HEK293 (cell line): ENCODE measurements around the gene CAPN12.

Experiments used
- FEZF1 ChIP-seq: fragments of 450-650 bp; formaldehyde crosslinking; IDR thresholded peaks from 2 replicates; pipeline ENCODE4 v1.5.1; 2016; ENCODE audit warnings: missing biosample characterization, missing genetic modification characterization
- GLI2 ChIP-seq: fragments of 450-650 bp; formaldehyde crosslinking; IDR thresholded peaks from 2 replicates; pipeline ENCODE4; 2017; ENCODE audit warnings: missing biosample characterization, missing genetic modification characterization, low read depth, borderline replicate concordance
- GLIS1 ChIP-seq: fragments of 450-650 bp; formaldehyde crosslinking; IDR thresholded peaks from 2 replicates; pipeline ENCODE4 v1.5.1; 2016; ENCODE audit warnings: missing biosample characterization, missing genetic modification characterization
- RBAK ChIP-seq: fragments of 450-650 bp; formaldehyde crosslinking; IDR thresholded peaks from 2 replicates; pipeline ENCODE4 v1.5.1; 2016; ENCODE audit warnings: missing biosample characterization, missing genetic modification characterization
- SP7 ChIP-seq: fragments of 450-650 bp; formaldehyde crosslinking; IDR thresholded peaks from 2 replicates; pipeline ENCODE4 v1.5.1; 2016; ENCODE audit warnings: missing biosample characterization, missing genetic modification characterization
- ZBTB48 ChIP-seq: fragments of 450-650 bp; formaldehyde crosslinking; IDR thresholded peaks from 2 replicates; pipeline ENCODE4 v1.5.1; 2016; ENCODE audit warnings: missing biosample characterization, missing genetic modification characterization
- ZFP3 ChIP-seq: fragments of 450-650 bp; formaldehyde crosslinking; IDR thresholded peaks from 2 replicates; pipeline ENCODE4 v1.5.1; 2016; ENCODE audit warnings: low read depth, missing biosample characterization, missing genetic modification characterization
- ZNF138 ChIP-seq: fragments of 450-650 bp; formaldehyde crosslinking; IDR thresholded peaks from 2 replicates; pipeline ENCODE4 v1.5.1; 2016; ENCODE audit warnings: missing biosample characterization, missing genetic modification characterization, borderline replicate concordance
- ZNF169 ChIP-seq: fragments of 450-650 bp; formaldehyde crosslinking; IDR thresholded peaks from 2 replicates; pipeline ENCODE4 v1.5.1; 2016; ENCODE audit warnings: missing biosample characterization, missing genetic modification characterization
- ZNF202 ChIP-seq: fragments of 450-650 bp; formaldehyde crosslinking; IDR thresholded peaks from 2 replicates; pipeline ENCODE4 v1.5.1; 2016; ENCODE audit warnings: missing biosample characterization, missing genetic modification characterization, borderline replicate concordance
- ZNF274 ChIP-seq, 2 experiments: fragments of 200-500 bp in 1 of 2; fragments of 450-650 bp in 1 of 2; sonication (Bioruptor generic) in 1 of 2; formaldehyde crosslinking in 1 of 2; IDR thresholded peaks; 2 replicates each; pipeline versions ENCODE4 v1.5.1 to v1.6.1; 2014 to 2016; ENCODE audit warnings: borderline replicate concordance in 1 of 2, inconsistent platforms in 1 of 2, low read length in 1 of 2, missing biosample characterization in 1 of 2, missing genetic modification characterization in 1 of 2
- ZNF292 ChIP-seq: fragments of 450-650 bp; formaldehyde crosslinking; IDR thresholded peaks from 2 replicates; pipeline ENCODE4 v1.5.1; 2016; ENCODE audit warnings: low read depth, missing biosample characterization, missing genetic modification characterization, borderline replicate concordance
- ZNF350 ChIP-seq: fragments of 450-650 bp; formaldehyde crosslinking; IDR thresholded peaks from 2 replicates; pipeline ENCODE4 v1.5.0; 2017; ENCODE audit warnings: missing biosample characterization, mild to moderate bottlenecking, missing genetic modification characterization
- ZNF366 ChIP-seq: fragments of 450-650 bp; formaldehyde crosslinking; conservative IDR thresholded peaks from 2 replicates; pipeline ENCODE4 v1.5.1; 2016; ENCODE audit warnings: missing biosample characterization, missing genetic modification characterization
- ZNF433 ChIP-seq: fragments of 450-650 bp; formaldehyde crosslinking; IDR thresholded peaks from 2 replicates; pipeline ENCODE4 v1.5.1; 2016; ENCODE audit warnings: missing biosample characterization, missing genetic modification characterization, low read depth
- ZNF549 ChIP-seq: fragments of 450-650 bp; IDR thresholded peaks from 2 replicates; pipeline ENCODE4 v1.5.1; 2018; ENCODE audit warnings: missing biosample characterization, missing genetic modification characterization, mild to moderate bottlenecking, inconsistent platforms, moderate library complexity
- ZNF747 ChIP-seq: fragments of 450-650 bp; formaldehyde crosslinking; IDR thresholded peaks from 2 replicates; pipeline ENCODE4 v1.5.1; 2016; ENCODE audit warnings: missing biosample characterization, missing genetic modification characterization
- TF ChIP-seq, protein P1 (sequence below): fragments of 450-650 bp; formaldehyde crosslinking; IDR thresholded peaks from 2 replicates; pipeline ENCODE4 v1.5.1; 2016; ENCODE audit warnings: missing biosample characterization, missing genetic modification characterization
- TF ChIP-seq, protein P2 (sequence below): sonication (generic); formaldehyde crosslinking; IDR thresholded peaks from 2 replicates; pipeline ENCODE4 v1.8.1; 2022; ENCODE audit warnings: mild to moderate bottlenecking, moderate library complexity, missing genetic modification reagents
- TF ChIP-seq, protein P3 (sequence below): fragments of 450-650 bp; formaldehyde crosslinking; IDR thresholded peaks from 2 replicates; pipeline ENCODE4 v1.5.0; 2017; ENCODE audit warnings: missing biosample characterization, missing genetic modification characterization, borderline replicate concordance
- TF ChIP-seq, protein P4 (sequence below): fragments of 450-650 bp; formaldehyde crosslinking; IDR thresholded peaks from 2 replicates; pipeline ENCODE4 v1.5.1; 2016; ENCODE audit warnings: missing biosample characterization, missing genetic modification characterization
- TF ChIP-seq, protein P5 (sequence below): fragments of 450-650 bp; formaldehyde crosslinking; IDR thresholded peaks from 2 replicates; pipeline ENCODE4 v1.5.1; 2017; ENCODE audit warnings: missing biosample characterization, mild to moderate bottlenecking, missing genetic modification characterization, moderate library complexity
- TF ChIP-seq, protein P6 (sequence below): fragments of 450-650 bp; formaldehyde crosslinking; IDR thresholded peaks from 2 replicates; pipeline ENCODE4 v1.5.1; 2016; ENCODE audit warnings: missing biosample characterization, missing genetic modification characterization, low read depth
- TF ChIP-seq, protein P7 (sequence below): fragments of 450-650 bp; formaldehyde crosslinking; IDR thresholded peaks from 2 replicates; pipeline ENCODE4 v1.5.1; 2016; ENCODE audit warnings: missing biosample characterization, missing genetic modification characterization
- TF ChIP-seq, protein P8 (sequence below): fragments of 450-650 bp; formaldehyde crosslinking; IDR thresholded peaks from 2 replicates; pipeline ENCODE4 v1.5.1; 2016; ENCODE audit warnings: missing biosample characterization, missing genetic modification characterization

Gene CAPN12

DNA sequence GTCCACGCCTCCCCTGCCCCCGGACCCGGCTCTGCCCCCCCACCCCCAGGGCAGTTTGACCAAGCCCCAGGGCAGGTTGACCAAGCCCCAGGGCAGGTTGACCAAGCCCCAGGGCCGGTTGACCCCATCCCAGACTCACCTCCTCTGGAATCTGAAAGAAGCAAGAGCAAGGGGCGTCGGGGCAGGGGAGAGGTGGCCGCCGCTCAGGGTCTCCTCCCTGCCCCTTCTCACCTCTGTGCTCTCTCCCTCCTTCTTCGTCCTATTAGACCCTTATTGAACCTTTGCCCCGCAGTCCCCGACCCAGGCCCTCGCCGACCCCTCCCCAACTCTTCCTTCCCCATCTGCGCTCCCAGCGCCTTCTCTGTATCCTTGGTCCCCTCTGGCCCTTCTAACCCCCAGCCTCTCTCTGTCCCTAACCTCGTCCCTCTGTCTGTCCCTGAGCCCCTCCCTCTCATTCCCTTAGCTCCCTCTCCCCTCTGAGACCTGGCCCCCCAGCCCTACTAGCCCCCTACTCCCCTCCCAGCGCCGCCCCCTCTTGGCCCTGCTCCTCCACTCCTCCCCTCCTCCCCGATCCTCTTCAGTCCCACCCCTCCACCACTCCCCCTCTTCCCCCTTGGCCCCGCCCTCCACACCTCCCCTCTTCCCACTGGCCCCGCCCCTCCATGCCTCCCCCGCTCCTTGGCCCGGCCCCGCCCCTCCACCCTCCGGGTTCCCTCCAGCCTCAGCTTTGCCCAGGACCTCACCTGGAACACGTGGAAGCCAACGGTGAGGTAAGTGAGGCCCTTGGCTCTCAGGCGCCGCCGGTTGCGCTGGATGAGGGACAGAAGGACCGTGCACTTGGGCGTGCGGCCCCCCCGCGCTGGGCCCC lies 7.6 kb downstream of the CAPN12 start (continued):
- TF ChIP-seq ZNF433 (tag by site-specific recombination) (no peak), ZNF292 (tag by site-specific recombination) (no peak), GLI2 (no peak), ZNF350 (tag by site-specific recombination) (no peak), ZBTB48 (tag by site-specific recombination) (peak; percentile 81; the same call in 1 of the 2 replicates), ZNF169 (tag by site-specific recombination) (peak; percentile 83), RBAK (tag by site-specific recombination) (no peak), ZNF202 (tag by site-specific recombination) (no peak), GLIS1 (peak; percentile 8; the same call in 1 of the 2 replicates), ZNF747 (tag by site-specific recombination) (0 out of 2 replicates have a peak, but pooled peaks have one; percentile 25), ZNF138 (no peak), FEZF1 (tag by site-specific recombination) (no peak), ZFP3 (tag by site-specific recombination) (no peak), ZNF274 (IDR thresholded peaks at IDR 0.05; ENCODE audit: low read length) (no peak), ZNF274 (tag by site-specific recombination; IDR thresholded peaks at IDR 0.05; ENCODE audit: borderline replicate concordance) (no peak), SP7 (tag by site-specific recombination) (peak; percentile 50), ZNF549 (no peak), ZNF366 (tag by site-specific recombination) (peak; percentile 75)
- TF ChIP-seq, protein P1, sequence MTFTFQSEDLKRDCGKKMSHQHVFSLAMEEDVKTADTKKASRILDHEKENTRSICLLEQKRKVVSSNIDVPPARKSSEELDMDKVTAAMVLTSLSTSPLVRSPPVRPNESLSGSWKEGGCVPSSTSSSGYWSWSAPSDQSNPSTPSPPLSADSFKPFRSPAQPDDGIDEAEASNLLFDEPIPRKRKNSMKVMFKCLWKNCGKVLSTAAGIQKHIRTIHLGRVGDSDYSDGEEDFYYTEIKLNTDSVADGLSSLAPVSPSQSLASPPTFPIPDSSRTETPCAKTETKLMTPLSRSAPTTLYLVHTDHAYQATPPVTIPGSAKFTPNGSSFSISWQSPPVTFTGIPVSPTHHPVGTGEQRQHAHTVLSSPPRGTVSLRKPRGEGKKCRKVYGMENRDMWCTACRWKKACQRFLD = no peak
- TF ChIP-seq, protein P2, sequence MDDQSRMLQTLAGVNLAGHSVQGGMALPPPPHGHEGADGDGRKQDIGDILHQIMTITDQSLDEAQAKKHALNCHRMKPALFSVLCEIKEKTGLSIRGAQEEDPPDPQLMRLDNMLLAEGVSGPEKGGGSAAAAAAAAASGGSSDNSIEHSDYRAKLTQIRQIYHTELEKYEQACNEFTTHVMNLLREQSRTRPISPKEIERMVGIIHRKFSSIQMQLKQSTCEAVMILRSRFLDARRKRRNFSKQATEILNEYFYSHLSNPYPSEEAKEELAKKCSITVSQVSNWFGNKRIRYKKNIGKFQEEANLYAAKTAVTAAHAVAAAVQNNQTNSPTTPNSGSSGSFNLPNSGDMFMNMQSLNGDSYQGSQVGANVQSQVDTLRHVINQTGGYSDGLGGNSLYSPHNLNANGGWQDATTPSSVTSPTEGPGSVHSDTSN (CRISPR knock-in tag) = no peak
- TF ChIP-seq, protein P3, sequence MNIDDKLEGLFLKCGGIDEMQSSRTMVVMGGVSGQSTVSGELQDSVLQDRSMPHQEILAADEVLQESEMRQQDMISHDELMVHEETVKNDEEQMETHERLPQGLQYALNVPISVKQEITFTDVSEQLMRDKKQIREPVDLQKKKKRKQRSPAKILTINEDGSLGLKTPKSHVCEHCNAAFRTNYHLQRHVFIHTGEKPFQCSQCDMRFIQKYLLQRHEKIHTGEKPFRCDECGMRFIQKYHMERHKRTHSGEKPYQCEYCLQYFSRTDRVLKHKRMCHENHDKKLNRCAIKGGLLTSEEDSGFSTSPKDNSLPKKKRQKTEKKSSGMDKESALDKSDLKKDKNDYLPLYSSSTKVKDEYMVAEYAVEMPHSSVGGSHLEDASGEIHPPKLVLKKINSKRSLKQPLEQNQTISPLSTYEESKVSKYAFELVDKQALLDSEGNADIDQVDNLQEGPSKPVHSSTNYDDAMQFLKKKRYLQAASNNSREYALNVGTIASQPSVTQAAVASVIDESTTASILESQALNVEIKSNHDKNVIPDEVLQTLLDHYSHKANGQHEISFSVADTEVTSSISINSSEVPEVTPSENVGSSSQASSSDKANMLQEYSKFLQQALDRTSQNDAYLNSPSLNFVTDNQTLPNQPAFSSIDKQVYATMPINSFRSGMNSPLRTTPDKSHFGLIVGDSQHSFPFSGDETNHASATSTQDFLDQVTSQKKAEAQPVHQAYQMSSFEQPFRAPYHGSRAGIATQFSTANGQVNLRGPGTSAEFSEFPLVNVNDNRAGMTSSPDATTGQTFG = no peak
- TF ChIP-seq, protein P4, sequence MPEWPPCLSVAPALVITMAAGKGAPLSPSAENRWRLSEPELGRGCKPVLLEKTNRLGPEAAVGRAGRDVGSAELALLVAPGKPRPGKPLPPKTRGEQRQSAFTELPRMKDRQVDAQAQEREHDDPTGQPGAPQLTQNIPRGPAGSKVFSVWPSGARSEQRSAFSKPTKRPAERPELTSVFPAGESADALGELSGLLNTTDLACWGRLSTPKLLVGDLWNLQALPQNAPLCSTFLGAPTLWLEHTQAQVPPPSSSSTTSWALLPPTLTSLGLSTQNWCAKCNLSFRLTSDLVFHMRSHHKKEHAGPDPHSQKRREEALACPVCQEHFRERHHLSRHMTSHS (tag by site-specific recombination) = no peak
- TF ChIP-seq, protein P5, sequence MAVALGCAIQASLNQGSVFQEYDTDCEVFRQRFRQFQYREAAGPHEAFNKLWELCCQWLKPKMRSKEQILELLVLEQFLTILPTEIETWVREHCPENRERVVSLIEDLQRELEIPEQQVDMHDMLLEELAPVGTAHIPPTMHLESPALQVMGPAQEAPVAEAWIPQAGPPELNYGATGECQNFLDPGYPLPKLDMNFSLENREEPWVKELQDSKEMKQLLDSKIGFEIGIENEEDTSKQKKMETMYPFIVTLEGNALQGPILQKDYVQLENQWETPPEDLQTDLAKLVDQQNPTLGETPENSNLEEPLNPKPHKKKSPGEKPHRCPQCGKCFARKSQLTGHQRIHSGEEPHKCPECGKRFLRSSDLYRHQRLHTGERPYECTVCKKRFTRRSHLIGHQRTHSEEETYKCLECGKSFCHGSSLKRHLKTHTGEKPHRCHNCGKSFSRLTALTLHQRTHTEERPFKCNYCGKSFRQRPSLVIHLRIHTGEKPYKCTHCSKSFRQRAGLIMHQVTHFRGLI (tag by site-specific recombination) = no peak
- TF ChIP-seq, protein P6, sequence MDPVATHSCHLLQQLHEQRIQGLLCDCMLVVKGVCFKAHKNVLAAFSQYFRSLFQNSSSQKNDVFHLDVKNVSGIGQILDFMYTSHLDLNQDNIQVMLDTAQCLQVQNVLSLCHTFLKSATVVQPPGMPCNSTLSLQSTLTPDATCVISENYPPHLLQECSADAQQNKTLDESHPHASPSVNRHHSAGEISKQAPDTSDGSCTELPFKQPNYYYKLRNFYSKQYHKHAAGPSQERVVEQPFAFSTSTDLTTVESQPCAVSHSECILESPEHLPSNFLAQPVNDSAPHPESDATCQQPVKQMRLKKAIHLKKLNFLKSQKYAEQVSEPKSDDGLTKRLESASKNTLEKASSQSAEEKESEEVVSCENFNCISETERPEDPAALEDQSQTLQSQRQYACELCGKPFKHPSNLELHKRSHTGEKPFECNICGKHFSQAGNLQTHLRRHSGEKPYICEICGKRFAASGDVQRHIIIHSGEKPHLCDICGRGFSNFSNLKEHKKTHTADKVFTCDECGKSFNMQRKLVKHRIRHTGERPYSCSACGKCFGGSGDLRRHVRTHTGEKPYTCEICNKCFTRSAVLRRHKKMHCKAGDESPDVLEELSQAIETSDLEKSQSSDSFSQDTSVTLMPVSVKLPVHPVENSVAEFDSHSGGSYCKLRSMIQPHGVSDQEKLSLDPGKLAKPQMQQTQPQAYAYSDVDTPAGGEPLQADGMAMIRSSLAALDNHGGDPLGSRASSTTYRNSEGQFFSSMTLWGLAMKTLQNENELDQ (tag by site-specific recombination) = no peak
- TF ChIP-seq, protein P7, sequence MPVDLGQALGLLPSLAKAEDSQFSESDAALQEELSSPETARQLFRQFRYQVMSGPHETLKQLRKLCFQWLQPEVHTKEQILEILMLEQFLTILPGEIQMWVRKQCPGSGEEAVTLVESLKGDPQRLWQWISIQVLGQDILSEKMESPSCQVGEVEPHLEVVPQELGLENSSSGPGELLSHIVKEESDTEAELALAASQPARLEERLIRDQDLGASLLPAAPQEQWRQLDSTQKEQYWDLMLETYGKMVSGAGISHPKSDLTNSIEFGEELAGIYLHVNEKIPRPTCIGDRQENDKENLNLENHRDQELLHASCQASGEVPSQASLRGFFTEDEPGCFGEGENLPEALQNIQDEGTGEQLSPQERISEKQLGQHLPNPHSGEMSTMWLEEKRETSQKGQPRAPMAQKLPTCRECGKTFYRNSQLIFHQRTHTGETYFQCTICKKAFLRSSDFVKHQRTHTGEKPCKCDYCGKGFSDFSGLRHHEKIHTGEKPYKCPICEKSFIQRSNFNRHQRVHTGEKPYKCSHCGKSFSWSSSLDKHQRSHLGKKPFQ (tag by site-specific recombination) = no peak
- TF ChIP-seq, protein P8, sequence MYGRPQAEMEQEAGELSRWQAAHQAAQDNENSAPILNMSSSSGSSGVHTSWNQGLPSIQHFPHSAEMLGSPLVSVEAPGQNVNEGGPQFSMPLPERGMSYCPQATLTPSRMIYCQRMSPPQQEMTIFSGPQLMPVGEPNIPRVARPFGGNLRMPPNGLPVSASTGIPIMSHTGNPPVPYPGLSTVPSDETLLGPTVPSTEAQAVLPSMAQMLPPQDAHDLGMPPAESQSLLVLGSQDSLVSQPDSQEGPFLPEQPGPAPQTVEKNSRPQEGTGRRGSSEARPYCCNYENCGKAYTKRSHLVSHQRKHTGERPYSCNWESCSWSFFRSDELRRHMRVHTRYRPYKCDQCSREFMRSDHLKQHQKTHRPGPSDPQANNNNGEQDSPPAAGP (tag by site-specific recombination) = no peak; the same call in 1 of the 2 replicates
